IPS-15b (cell line): Measurements from ENCODE around the gene CELF5.
"Not testable (repeated sequence)": the region's sequence is repeated elsewhere in the genome, so short reads cannot be mapped to it uniquely, and the experiment has no call there.

ENCODE experiments used
- H3K27me3 ChIP-seq: one replicate; pipeline ENCODE4 v1.6.1; 2013; ENCODE audit warnings: low read length; ENCODE audit not compliant: control insufficient read depth, insufficient read depth
- H3K36me3 ChIP-seq: one replicate; pipeline ENCODE4 v1.6.1; 2013; ENCODE audit warnings: low read length; ENCODE audit not compliant: control insufficient read depth, insufficient read depth
- H3K4me1 ChIP-seq: one replicate; pipeline ENCODE4 v1.6.1; 2013; ENCODE audit warnings: mild to moderate bottlenecking, low read length; ENCODE audit not compliant: control insufficient read depth, insufficient read depth
- H3K4me3 ChIP-seq: one replicate; pipeline ENCODE4 v1.5.1; 2013; ENCODE audit warnings: low read depth, low read length
- H3K9ac ChIP-seq: one replicate; pipeline ENCODE4 v1.6.1; 2013; ENCODE audit warnings: low read depth, mild to moderate bottlenecking, low read length
- H3K9me3 ChIP-seq: one replicate; pipeline ENCODE4 v1.6.1; 2013; ENCODE audit warnings: mild to moderate bottlenecking, low read length; ENCODE audit not compliant: control insufficient read depth, insufficient read depth

CELF5 gene

GRCh38 chr19:3295581-3295980, 71.1 kb downstream of the CELF5 start:
- Histone ChIP-seq H3K36me3 (no peaks in the 10 kb centered on the region), H3K4me1 (no peaks in the 10 kb centered on the region), H3K27me3 (peaks cover 3% of the 10 kb centered on the region), H3K9ac (no peak overlapping the region), H3K4me3 (no peak overlapping the region), H3K9me3 (no peaks in the 10 kb centered on the region)

DNA sequence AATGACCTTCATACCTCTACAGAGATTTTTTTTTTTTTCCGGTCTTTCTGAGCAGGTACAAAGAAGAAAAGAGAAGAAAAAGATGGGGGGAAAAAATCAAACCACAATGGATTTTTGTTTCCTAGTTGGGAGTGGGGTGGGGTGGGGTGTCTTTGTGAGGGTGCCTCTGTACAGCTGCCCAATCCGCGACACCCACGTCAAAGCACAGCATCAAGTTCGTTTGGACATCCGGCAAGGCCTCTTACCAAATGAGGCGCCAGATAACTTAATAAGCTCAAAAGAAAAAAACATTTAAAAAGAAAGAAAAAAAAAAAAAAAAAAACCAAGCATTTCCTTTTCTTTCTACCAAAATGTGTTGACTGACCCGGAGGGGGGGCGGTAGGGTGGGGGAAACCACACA, 71.6 kb downstream of the CELF5 start:
- no peak overlapping the region for H3K9ac ChIP-seq
- no peaks in the 10 kb centered on the region for H3K36me3 ChIP-seq
- peaks cover 3% of the 10 kb centered on the region for H3K27me3 ChIP-seq
- no peaks in the 10 kb centered on the region for H3K4me1 ChIP-seq
- H3K9me3 ChIP-seq = no peaks in the 10 kb centered on the region
- no peak overlapping the region for H3K4me3 ChIP-seq

DNA sequence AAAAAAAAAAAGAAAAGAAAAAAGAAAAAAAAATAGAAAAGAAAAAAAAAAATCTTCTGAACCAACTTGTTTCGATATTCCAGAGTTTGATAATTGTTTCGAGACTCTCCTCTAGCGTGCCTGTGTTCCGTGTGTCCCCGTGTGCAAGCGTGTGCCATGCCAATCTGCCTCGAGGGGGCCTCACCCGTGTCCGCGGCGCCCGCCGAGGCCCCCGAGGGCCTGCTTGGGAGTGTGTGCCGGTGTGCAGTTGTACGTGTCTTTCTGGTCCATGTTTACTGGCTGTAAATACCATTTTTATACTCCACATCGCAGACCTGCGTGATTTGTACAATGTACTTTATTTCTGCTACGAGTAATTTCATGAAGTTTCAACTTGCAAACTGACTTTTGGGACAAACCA, 72.0 kb downstream of the CELF5 start:
- H3K4me1 ChIP-seq = no peaks in the 10 kb centered on the region
- no peaks in the 10 kb centered on the region for H3K36me3 ChIP-seq
- H3K9me3 ChIP-seq = no peaks in the 10 kb centered on the region
- peaks cover 3% of the 10 kb centered on the region for H3K27me3 ChIP-seq
- no peak overlapping the region for H3K9ac ChIP-seq
- H3K4me3 ChIP-seq = no peak overlapping the region

GRCh38 chr19:3298853-3299449, 74.5 kb downstream of the CELF5 start:
- Histone ChIP-seq H3K36me3 (no peaks in the 10 kb centered on the region), H3K27me3 (peaks cover 3% of the 10 kb centered on the region), H3K9me3 (no peaks in the 10 kb centered on the region), H3K4me3 (no peak overlapping the region), H3K4me1 (no peaks in the 10 kb centered on the region), H3K9ac (no peak overlapping the region)

DNA sequence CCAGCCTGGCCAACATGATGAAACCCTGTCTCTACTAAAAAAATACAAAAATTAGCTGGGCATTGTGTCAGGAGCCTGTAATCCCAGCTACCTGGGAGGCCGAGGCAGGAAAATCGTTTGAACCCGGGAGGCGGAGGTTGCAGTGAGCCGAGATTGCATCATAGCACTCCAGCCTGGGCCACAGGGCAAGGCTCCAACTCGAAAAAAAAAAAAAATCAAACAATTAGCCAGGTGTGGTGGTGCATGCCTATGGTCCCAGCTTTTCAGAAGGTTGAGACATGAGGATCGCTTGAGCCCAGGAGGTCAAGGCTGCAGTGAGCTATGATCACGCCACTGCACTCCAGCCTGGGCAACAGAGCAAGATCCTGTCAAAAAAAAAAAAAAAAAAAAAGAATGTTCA, 76.1 kb downstream of the CELF5 start:
- H3K9me3 ChIP-seq, H3K36me3 ChIP-seq, H3K4me3 ChIP-seq, H3K4me1 ChIP-seq, H3K27me3 ChIP-seq, H3K9ac ChIP-seq: not testable (repeated sequence)

GRCh38 chr19:3302755-3303154, 78.3 kb downstream of the CELF5 start:
- Histone ChIP-seq H3K4me3 (no peak overlapping the region), H3K4me1 (no peaks in the 10 kb centered on the region), H3K27me3 (peaks cover 3% of the 10 kb centered on the region), H3K36me3 (no peaks in the 10 kb centered on the region), H3K9ac (no peak overlapping the region), H3K9me3 (no peaks in the 10 kb centered on the region)

- H3K4me3 ChIP-seq = no peak overlapping the region
These were observed 80.5 kb downstream of the CELF5 start for GRCh38 chr19:3304871-3305423.

GRCh38 chr19:3309724-3310123, 85.3 kb downstream of the CELF5 start:
- H3K9me3 ChIP-seq = no peaks in the 10 kb centered on the region
- no peaks in the 10 kb centered on the region for H3K36me3 ChIP-seq
- no peak overlapping the region for H3K4me3 ChIP-seq
- no peaks in the 10 kb centered on the region for H3K4me1 ChIP-seq
- no peak overlapping the region for H3K9ac ChIP-seq
- H3K27me3 ChIP-seq = peaks cover 19% of the 10 kb centered on the region

More at GRCh38 chr19:3304871-3305423, 80.5 kb downstream of the CELF5 start:
- Histone ChIP-seq H3K9ac (no peak overlapping the region), H3K27me3 (peaks cover 11% of the 10 kb centered on the region), H3K9me3 (no peaks in the 10 kb centered on the region), H3K4me1 (no peaks in the 10 kb centered on the region), H3K36me3 (no peaks in the 10 kb centered on the region)

DNA sequence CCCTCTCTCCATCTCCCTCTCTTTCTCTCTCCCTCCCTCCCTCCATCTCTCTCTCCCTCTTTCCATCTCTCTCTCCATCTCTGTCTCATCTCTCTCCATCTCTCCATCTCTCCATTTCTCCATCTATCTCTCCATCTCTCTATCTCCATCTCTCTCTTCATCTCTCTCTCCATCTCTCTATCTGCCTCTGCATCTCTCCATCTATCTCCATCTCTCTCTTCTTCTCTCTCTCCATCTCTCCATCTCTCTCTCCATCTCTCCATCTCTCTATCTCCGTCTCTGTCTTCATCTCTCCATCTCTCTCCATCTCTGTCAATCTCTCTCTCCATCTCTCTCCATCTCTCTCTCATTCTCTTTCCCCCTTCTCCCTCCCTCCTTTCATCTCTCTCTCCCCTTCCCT, 85.8 kb downstream of the CELF5 start:
- no peak overlapping the region for H3K9ac ChIP-seq
- H3K9me3 ChIP-seq = no peaks in the 10 kb centered on the region
- no peaks in the 10 kb centered on the region for H3K36me3 ChIP-seq

DNA sequence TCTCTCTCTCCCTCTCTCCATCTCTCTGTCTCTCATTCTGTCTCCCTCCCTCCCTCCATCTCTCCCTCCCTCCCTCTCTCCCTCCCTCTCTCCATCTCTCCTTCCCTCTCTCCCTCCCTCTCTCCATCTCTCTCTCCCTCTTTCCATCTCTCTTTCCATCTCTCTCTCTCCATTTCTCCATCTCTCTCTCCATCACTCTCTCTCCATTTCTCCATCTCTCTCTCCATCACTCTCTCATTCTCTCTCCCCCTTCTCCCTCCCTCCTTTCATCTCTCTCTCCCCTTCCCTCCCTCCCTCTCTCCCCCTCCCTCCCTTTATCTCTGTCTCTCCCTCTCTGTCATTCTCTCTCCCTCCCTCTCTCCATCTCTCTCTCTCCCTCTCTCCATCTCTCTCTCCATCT, 86.2 kb downstream of the CELF5 start:
- Histone ChIP-seq H3K27me3 (peaks cover 19% of the 10 kb centered on the region), H3K9me3 (no peaks in the 10 kb centered on the region), H3K36me3 (no peaks in the 10 kb centered on the region), H3K4me3 (no peak overlapping the region), H3K9ac (no peak overlapping the region), H3K4me1 (no peaks in the 10 kb centered on the region)

More for the DNA sequence above, 85.8 kb downstream of the CELF5 start:
- peaks cover 19% of the 10 kb centered on the region for H3K27me3 ChIP-seq
- no peak overlapping the region for H3K4me3 ChIP-seq
- no peaks in the 10 kb centered on the region for H3K4me1 ChIP-seq

- Histone ChIP-seq H3K9ac (no peak overlapping the region), H3K36me3 (no peaks in the 10 kb centered on the region), H3K27me3 (peaks cover 19% of the 10 kb centered on the region), H3K4me3 (no peak overlapping the region), H3K4me1 (no peaks in the 10 kb centered on the region), H3K9me3 (no peaks in the 10 kb centered on the region)
These were observed 88.7 kb downstream of the CELF5 start for GRCh38 chr19:3313199-3313575.

DNA sequence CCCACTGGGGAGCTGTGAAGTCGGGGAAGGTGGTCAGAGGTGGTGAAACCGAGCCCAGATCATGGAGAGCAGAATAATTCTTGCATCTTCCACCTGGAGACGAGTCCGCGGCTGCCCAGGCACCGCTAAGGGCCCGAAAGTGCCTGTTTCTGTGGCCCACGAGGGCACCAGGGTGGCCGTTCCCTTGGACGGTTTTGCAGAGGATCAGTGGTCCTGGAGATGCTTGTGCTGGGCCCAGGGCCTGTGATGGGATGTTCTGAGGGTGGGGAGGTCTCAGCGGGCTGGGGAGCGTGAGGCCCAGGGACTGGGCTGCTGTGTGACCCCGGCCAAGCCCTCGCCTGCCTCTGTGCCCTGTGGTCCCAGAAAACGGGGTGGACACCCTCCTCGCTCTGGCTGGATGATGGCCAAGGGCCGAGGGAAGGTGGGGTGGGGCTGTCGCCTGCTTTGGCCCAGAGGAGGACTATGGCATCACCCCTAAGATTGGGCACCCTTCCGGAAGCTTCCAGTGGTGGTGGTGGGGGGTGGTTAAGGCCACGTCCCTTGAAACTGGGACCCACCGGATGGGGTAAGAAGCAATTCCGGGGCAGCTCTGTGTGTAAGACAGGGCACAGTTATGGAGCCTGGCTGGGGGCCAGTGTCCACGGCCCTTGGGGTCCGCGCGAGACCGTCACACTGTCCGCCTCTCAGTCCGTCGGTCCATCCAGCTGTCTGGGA, 90.7 kb downstream of the CELF5 start:
- Histone ChIP-seq H3K27me3 (peaks cover 7% of the 10 kb centered on the region), H3K9ac (no peak overlapping the region), H3K4me3 (no peak overlapping the region), H3K4me1 (no peaks in the 10 kb centered on the region), H3K36me3 (no peaks in the 10 kb centered on the region), H3K9me3 (no peaks in the 10 kb centered on the region)
